ENCODE data around the gene FAM227B.
A peak's percentile ranks its signal among the peaks of the same experiment; 100 is the strongest.

FAM227B gene

DNA sequence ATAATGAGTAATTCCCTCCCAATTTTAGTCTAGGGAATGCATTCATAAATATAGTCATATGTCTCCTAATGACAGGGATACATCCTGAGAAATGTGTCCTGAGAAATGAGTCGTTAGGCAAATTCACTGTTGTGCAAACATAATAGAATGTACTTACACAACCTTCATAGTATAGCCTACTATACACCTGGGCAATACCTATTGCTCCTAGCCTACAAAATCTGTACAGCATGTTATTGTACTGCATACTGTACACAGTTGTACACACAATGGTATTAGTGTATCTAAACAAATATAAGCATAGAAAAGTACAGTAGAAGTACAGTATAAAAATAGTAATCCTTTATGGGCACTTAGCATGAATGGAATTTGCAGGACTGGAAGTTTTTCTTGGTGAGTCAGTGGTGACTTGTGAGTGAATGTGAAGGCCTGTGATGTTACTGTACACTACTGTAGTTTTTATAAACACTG, 6.8 kb upstream of the FAM227B start:
- TF ChIP-seq, protein P1, sequence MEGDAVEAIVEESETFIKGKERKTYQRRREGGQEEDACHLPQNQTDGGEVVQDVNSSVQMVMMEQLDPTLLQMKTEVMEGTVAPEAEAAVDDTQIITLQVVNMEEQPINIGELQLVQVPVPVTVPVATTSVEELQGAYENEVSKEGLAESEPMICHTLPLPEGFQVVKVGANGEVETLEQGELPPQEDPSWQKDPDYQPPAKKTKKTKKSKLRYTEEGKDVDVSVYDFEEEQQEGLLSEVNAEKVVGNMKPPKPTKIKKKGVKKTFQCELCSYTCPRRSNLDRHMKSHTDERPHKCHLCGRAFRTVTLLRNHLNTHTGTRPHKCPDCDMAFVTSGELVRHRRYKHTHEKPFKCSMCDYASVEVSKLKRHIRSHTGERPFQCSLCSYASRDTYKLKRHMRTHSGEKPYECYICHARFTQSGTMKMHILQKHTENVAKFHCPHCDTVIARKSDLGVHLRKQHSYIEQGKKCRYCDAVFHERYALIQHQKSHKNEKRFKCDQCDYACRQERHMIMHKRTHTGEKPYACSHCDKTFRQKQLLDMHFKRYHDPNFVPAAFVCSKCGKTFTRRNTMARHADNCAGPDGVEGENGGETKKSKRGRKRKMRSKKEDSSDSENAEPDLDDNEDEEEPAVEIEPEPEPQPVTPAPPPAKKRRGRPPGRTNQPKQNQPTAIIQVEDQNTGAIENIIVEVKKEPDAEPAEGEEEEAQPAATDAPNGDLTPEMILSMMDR (conservative IDR thresholded peaks at IDR 0.05; ENCODE audit: low read depth, low read length) = no peak
- no peak overlapping the region for H3K4me3 ChIP-seq (ENCODE audit: low read length)
- DNase-seq (ENCODE audit: low read depth) = peak; percentile 87

- DNase-seq (ENCODE audit: low read depth) = no peak
- TF ChIP-seq, protein P1 (conservative IDR thresholded peaks at IDR 0.05; ENCODE audit: low read depth, low read length) = no peak
Observed at GRCh38 chr15:49625460-49626036, 4.9 kb upstream of the FAM227B start.

GRCh38 chr15:49624056-49624455, 3.4 kb upstream of the FAM227B start:
- H3K4me3 ChIP-seq (ENCODE audit: low read length) = no peak overlapping the region
- TF ChIP-seq, protein P1 (conservative IDR thresholded peaks at IDR 0.05; ENCODE audit: low read depth, low read length) = no peak
- no peak for DNase-seq (ENCODE audit: low read depth)

More at GRCh38 chr15:49625460-49626036, 4.9 kb upstream of the FAM227B start:
- H3K4me3 ChIP-seq (ENCODE audit: low read length) = no peak overlapping the region

- DNase-seq (ENCODE audit: low read depth) = no peak
- no peak overlapping the region for H3K4me3 ChIP-seq (ENCODE audit: low read length)
- TF ChIP-seq, protein P1 (conservative IDR thresholded peaks at IDR 0.05; ENCODE audit: low read depth, low read length) = peak; percentile 20
Observed at GRCh38 chr15:49622561-49622960, 1.9 kb upstream of the FAM227B start.

DNA sequence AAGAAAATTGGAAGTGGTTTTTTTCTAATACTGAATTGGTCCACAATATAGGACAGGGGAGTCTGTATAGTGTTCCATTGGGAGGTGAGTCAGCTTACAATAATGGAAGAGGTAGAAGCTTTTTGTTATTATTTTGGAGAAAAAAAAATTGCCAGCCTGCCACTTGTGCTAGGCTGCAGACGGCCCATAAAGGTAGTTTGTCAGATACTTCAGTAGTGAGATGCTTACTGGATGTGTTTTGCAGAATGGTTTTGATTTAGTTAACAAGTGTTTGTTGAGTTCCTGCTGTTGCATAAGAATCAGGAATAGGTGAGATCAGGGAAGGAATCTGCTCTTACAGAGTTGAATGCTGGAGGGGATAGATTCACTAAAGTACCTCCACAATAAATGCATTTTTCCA, 1.3 kb upstream of the FAM227B start:
- no peak for DNase-seq (ENCODE audit: low read depth)
- peak overlapping the region; percentile 74 for H3K4me3 ChIP-seq (ENCODE audit: low read length)

GRCh38 chr15:49621401-49621811, 788 bp upstream of the FAM227B start:
- TF ChIP-seq, protein P1 (conservative IDR thresholded peaks at IDR 0.05; ENCODE audit: low read depth, low read length) = no peak
- peak overlapping the region; percentile 74 for H3K4me3 ChIP-seq (ENCODE audit: low read length)
- no peak for DNase-seq (ENCODE audit: low read depth)

More for the DNA sequence above, 1.3 kb upstream of the FAM227B start:
- TF ChIP-seq, protein P1 (conservative IDR thresholded peaks at IDR 0.05; ENCODE audit: low read depth, low read length) = no peak

- no peak for DNase-seq (ENCODE audit: low read depth)
- peak overlapping the region; percentile 74 for H3K4me3 ChIP-seq (ENCODE audit: low read length)
- TF ChIP-seq, protein P1 (conservative IDR thresholded peaks at IDR 0.05; ENCODE audit: low read depth, low read length) = no peak
Observed at GRCh38 chr15:49620199-49620598, 419 bp downstream of the FAM227B start.

Data from retinal pigment epithelial cell (primary cell).